Smooth muscle cell (in vitro differentiated cells): ENCODE results near the gene SMIM22. TPM values are rescaled to one million over a fixed set of nuclear protein-coding genes. Genes with fewer than 3 reads are reported as not detected.

ENCODE experiments used
- DNase-seq: peaks from one replicate; lab custom pipeline; 2025; ENCODE audit not compliant: unreplicated experiment; lab: John Stamatoyannopoulos, UW
- H2AFZ ChIP-seq: fragments of 200-600 bp; sonication (generic); 2 replicates; pipeline ENCODE4 v1.6.0; 2016; ENCODE audit warnings: antibody characterized with exemption, low read depth, mild to moderate bottlenecking
- H3F3A ChIP-seq: fragments of 200-600 bp; sonication (generic); 2 replicates; pipeline ENCODE4 v1.6.0; 2017; ENCODE audit warnings: antibody characterized with exemption, low read depth
- H3K27ac ChIP-seq: fragments of 200-600 bp; sonication (generic); 2 replicates; pipeline ENCODE4 v1.5.1; 2016; ENCODE audit warnings: low read depth, mild to moderate bottlenecking
- H3K27me3 ChIP-seq: fragments of 200-600 bp; sonication (generic); 2 replicates; pipeline ENCODE4 v1.6.1; 2016; ENCODE audit warnings: low read depth, mild to moderate bottlenecking
- H3K36me3 ChIP-seq: fragments of 200-600 bp; sonication (generic); 2 replicates; pipeline ENCODE4 v1.5.1; 2016; ENCODE audit warnings: low read depth
- H3K4me1 ChIP-seq: fragments of 200-600 bp; sonication (generic); 2 replicates; pipeline ENCODE4 v1.5.1; 2016; ENCODE audit warnings: low read depth
- H3K4me2 ChIP-seq: fragments of 200-600 bp; sonication (generic); 2 replicates; pipeline ENCODE4 v1.6.0; 2016; ENCODE audit warnings: mild to moderate bottlenecking
- H3K4me3 ChIP-seq: fragments of 200-600 bp; sonication (generic); 2 replicates; pipeline ENCODE4 v1.5.1; 2016; ENCODE audit warnings: mild to moderate bottlenecking
- H3K79me2 ChIP-seq: fragments of 200-600 bp; sonication (generic); 2 replicates; pipeline ENCODE4 v1.6.0; 2016; ENCODE audit warnings: low read depth, mild to moderate bottlenecking
- H3K9ac ChIP-seq: fragments of 200-600 bp; sonication (generic); 2 replicates; pipeline ENCODE4 v1.6.0; 2016; ENCODE audit warnings: low read depth
- H3K9me3 ChIP-seq: fragments of 200-600 bp; sonication (generic); replicated peaks from 2 replicates; pipeline ENCODE4 v1.5.1; 2016; ENCODE audit warnings: low read depth
- H4K20me1 ChIP-seq: fragments of 200-600 bp; sonication (generic); 2 replicates; pipeline ENCODE4 v1.6.0; 2016; ENCODE audit warnings: low read depth
- WGBS: methylation state at CpG from one replicate; pipeline ENCODE4 v1.1.7; 2016; ENCODE audit warnings: low lambda C conversion rate; 5-methylcytosine and 5-hydroxymethylcytosine counted together
- polyA plus RNA-seq: library from polyadenylated mRNA; unstranded; fragments of >200 nt; fragmentation: Nextera tagmentation; extraction: Ambion mirVana; gene quantifications from 2 replicates; pipeline ENCODE4 v1.2.1, GENCODE V29; 2016
- total RNA-seq: library from RNA; depleted of rRNA; stranded (reverse); fragments of >200 nt; gene quantifications from 2 replicates; pipeline ENCODE4 v1.2.3, GENCODE V29; 2014
- TF ChIP-seq, protein P1 (sequence below): fragments of 200-600 bp; sonication (generic); IDR thresholded peaks from 2 replicates; pipeline ENCODE4 v1.5.1; 2017; ENCODE audit warnings: borderline replicate concordance, mild to moderate bottlenecking, antibody characterized with exemption; ENCODE audit not compliant: insufficient read depth, poor library complexity, severe bottlenecking

Gene SMIM22, protein sequence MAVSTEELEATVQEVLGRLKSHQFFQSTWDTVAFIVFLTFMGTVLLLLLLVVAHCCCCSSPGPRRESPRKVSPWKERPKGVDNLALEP
- total RNA-seq (not detected in 2 replicates), polyA plus RNA-seq (0.29 TPM in 1 of 2 replicates, not detected in the other)

DNA sequence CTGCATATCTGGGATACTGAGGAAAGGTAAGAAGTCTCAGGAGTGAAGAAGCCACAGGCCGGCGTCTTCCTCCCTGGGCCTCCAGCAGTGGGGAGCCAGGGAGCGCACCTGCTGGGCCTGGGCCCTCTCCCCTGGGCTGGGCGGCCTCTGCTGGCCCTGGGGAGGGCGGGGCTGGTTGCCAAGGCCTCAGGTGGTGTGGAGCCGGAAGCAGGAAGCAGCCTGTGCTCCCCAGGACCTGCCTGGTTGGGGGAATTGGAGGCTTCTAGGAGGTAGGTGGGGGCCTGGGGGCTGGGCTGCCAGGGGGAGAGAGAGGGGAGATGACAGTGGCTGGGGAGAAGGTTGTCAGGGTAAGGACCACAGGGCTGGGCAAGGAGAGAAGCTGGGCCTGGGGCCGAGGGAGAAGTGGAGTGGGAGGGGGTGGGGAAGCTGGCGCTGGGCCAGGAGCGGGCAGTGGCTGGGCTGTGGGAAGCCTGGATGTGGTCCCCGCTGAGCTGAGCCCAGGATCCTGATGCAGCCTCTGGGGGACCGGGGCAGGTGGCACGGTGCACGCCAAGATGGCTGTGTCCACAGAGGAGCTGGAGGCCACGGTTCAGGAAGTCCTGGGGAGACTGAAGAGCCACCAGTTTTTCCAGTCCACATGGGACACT is at the start of gene SMIM22:
Gene SMIM22 (plus strand): TSS at position 189 of the 647 bp plus-strand sequence. CDS start 366 bp downstream, at position 555.
- Histone ChIP-seq H3K9ac (no peak within 1 kb of the TSS), H3K27ac (no peak within 1 kb of the TSS), H4K20me1 (no peaks in the 10 kb centered on the region), H2AFZ (no peak within 1 kb of the TSS), H3K4me3 (no peak within 1 kb of the TSS), H3K36me3 (no peaks in the 10 kb centered on the region), H3K9me3 (no peaks in the 10 kb centered on the region), H3K4me1 (no peaks in the 10 kb centered on the region), H3F3A (no peaks in the 10 kb centered on the region), H3K79me2 (no peaks in the 10 kb centered on the region), H3K27me3 (no peaks in the 10 kb centered on the region), H3K4me2 (no peak within 1 kb of the TSS)
- 96% methylated on average over 14 of the region's 14 CpGs for WGBS
- no peak for DNase-seq
- TF ChIP-seq, protein P1, sequence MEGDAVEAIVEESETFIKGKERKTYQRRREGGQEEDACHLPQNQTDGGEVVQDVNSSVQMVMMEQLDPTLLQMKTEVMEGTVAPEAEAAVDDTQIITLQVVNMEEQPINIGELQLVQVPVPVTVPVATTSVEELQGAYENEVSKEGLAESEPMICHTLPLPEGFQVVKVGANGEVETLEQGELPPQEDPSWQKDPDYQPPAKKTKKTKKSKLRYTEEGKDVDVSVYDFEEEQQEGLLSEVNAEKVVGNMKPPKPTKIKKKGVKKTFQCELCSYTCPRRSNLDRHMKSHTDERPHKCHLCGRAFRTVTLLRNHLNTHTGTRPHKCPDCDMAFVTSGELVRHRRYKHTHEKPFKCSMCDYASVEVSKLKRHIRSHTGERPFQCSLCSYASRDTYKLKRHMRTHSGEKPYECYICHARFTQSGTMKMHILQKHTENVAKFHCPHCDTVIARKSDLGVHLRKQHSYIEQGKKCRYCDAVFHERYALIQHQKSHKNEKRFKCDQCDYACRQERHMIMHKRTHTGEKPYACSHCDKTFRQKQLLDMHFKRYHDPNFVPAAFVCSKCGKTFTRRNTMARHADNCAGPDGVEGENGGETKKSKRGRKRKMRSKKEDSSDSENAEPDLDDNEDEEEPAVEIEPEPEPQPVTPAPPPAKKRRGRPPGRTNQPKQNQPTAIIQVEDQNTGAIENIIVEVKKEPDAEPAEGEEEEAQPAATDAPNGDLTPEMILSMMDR: no peak

DNA sequence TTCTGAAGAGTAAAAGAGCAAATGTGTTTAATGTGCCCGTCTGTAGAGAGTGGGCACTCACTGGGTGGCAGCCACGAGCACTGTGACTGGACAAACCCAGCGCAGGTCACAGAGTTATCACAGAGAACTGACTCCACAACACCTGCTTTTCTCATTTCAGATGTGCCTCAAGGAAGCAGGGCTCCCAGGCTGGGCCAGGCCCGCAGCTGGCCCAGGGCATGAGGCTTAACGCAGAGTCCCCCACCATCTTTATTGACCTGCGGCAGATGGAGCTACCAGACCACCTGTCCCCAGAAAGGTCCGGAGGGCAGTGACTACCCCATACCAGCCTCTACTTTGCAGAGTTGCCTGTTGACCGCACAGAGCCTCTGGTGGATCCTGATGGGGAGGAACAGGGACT is 49.0 kb upstream of the SMIM22 start:
- DNase-seq: no peak
- H3K4me3 ChIP-seq: no peak overlapping the region
- no peak overlapping the region for H2AFZ ChIP-seq
- H3F3A ChIP-seq: no peaks in the 10 kb centered on the region
- no peak overlapping the region for H3K4me2 ChIP-seq
- H3K36me3 ChIP-seq: no peaks in the 10 kb centered on the region
- no peaks in the 10 kb centered on the region for H3K27me3 ChIP-seq
- no peak overlapping the region for H3K9ac ChIP-seq
- no peaks in the 10 kb centered on the region for H4K20me1 ChIP-seq
- WGBS: 92% methylated on average over 8 of the region's 8 CpGs
- H3K27ac ChIP-seq: no peak overlapping the region
- H3K79me2 ChIP-seq: no peaks in the 10 kb centered on the region
- TF ChIP-seq, protein P1: no peak
- no peaks in the 10 kb centered on the region for H3K4me1 ChIP-seq
- no peaks in the 10 kb centered on the region for H3K9me3 ChIP-seq

DNA sequence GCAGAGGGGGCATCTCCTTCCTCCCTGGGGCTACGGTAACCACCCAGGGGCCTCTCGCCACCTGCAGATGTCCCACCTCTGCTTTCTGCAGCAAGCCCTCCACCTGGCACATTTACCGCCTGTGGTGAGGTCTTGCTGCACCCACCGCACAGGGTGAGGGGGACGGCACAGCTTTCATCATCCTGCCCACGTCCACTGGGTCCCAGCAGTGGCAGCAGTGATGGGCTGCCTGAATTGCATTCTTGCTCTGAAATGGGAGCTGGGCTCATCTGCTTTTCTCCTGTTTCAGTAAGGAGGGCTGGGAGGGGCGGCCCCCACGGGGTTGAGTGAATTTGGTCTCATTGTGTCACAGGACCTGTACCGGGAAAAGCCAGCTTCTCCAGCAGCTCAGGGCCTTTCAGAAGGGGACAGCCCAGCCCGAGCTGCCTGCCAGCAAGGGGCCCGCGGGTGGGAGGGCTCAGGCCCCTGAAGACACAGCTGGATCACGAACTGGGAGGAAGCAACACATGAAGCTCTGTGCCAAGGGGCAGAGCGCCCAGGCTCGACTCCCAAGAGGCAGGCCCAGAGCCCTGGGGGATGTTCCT is 48.1 kb upstream of the SMIM22 start:
- Histone ChIP-seq H3K79me2 (no peaks in the 10 kb centered on the region), H2AFZ (no peak overlapping the region), H3K4me2 (no peak overlapping the region), H3K4me1 (no peaks in the 10 kb centered on the region), H3F3A (no peaks in the 10 kb centered on the region), H3K4me3 (no peak overlapping the region), H3K36me3 (no peaks in the 10 kb centered on the region), H3K9me3 (no peaks in the 10 kb centered on the region), H3K9ac (no peak overlapping the region), H3K27ac (no peak overlapping the region), H4K20me1 (no peaks in the 10 kb centered on the region), H3K27me3 (no peaks in the 10 kb centered on the region)
- WGBS: 85% methylated on average over 15 of the region's 15 CpGs
- TF ChIP-seq, protein P1: no peak
- DNase-seq: no peak
